Chondrocyte (in vitro differentiated cells): Measurements from ENCODE around the gene PDZD8. TPM values are rescaled to one million over a fixed set of nuclear protein-coding genes. Genes with fewer than 3 reads are reported as not detected.

ENCODE experiments used
- DNase-seq: peaks from one replicate; pipeline ENCODE4 v3.0.0; 2021; ENCODE audit warnings: mixed read lengths, low spot score
- H3K27ac Mint-ChIP-seq: one replicate; pipeline ENCODE4 v1.8.0; 2021; ENCODE audit warnings: mild to moderate bottlenecking, moderate library complexity, mixed read lengths; ENCODE audit not compliant: unreplicated experiment
- H3K27me3 Mint-ChIP-seq: 2 replicates; pipeline ENCODE4 v1.8.0; 2021; ENCODE audit warnings: low read depth, mixed read lengths
- H3K36me3 Mint-ChIP-seq: 2 replicates; pipeline ENCODE4 v1.8.0; 2021; ENCODE audit warnings: low read depth, mixed read lengths
- H3K4me1 Mint-ChIP-seq: 2 replicates; pipeline ENCODE4 v1.8.0; 2021; ENCODE audit warnings: low read depth, mild to moderate bottlenecking, mixed read lengths
- H3K4me3 Mint-ChIP-seq: one replicate; pipeline ENCODE4 v1.8.0; 2021; ENCODE audit warnings: mild to moderate bottlenecking, moderate library complexity, mixed read lengths; ENCODE audit not compliant: unreplicated experiment
- H3K9me3 Mint-ChIP-seq: 2 replicates; pipeline ENCODE4 v1.8.0; 2021; ENCODE audit warnings: low read depth, mixed read lengths
- total RNA-seq: library from RNA; stranded (reverse); gene quantifications from 3 replicates; pipeline ENCODE4 v1.2.1, GENCODE V29; 2021
- TF ChIP-seq, protein P1 (sequence below): fragments of 200-600 bp; sonication (generic); IDR thresholded peaks from 2 replicates; pipeline ENCODE4 v1.5.0; 2021; ENCODE audit warnings: antibody characterized with exemption, mild to moderate bottlenecking, moderate library complexity

The PDZD8 gene
- total RNA-seq, 1 donor from 2014 or later: 36.3 TPM

- Mint-ChIP-seq H3K36me3 (no peaks in the 10 kb centered on the region), H3K27ac (peak overlapping the region; percentile 22), H3K9me3 (no peaks in the 10 kb centered on the region), H3K27me3 (no peaks in the 10 kb centered on the region), H3K4me1 (peaks cover 74% of the 10 kb centered on the region), H3K4me3 (no peak overlapping the region)
- TF ChIP-seq, protein P1, sequence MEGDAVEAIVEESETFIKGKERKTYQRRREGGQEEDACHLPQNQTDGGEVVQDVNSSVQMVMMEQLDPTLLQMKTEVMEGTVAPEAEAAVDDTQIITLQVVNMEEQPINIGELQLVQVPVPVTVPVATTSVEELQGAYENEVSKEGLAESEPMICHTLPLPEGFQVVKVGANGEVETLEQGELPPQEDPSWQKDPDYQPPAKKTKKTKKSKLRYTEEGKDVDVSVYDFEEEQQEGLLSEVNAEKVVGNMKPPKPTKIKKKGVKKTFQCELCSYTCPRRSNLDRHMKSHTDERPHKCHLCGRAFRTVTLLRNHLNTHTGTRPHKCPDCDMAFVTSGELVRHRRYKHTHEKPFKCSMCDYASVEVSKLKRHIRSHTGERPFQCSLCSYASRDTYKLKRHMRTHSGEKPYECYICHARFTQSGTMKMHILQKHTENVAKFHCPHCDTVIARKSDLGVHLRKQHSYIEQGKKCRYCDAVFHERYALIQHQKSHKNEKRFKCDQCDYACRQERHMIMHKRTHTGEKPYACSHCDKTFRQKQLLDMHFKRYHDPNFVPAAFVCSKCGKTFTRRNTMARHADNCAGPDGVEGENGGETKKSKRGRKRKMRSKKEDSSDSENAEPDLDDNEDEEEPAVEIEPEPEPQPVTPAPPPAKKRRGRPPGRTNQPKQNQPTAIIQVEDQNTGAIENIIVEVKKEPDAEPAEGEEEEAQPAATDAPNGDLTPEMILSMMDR: no peak
- no peak for DNase-seq
These were observed 9.6 kb downstream of the PDZD8 start for GRCh38 chr10:117365612-117366011.

GRCh38 chr10:117364110-117364960, 10.9 kb downstream of the PDZD8 start:
- peak overlapping the region; percentile 84 for H3K27ac Mint-ChIP-seq
- TF ChIP-seq, protein P1: no peak
- H3K9me3 Mint-ChIP-seq: no peaks in the 10 kb centered on the region
- no peak for DNase-seq
- peaks cover 71% of the 10 kb centered on the region for H3K4me1 Mint-ChIP-seq
- H3K36me3 Mint-ChIP-seq: no peaks in the 10 kb centered on the region
- no peaks in the 10 kb centered on the region for H3K27me3 Mint-ChIP-seq
- peak overlapping the region; percentile 33 for H3K4me3 Mint-ChIP-seq

DNA sequence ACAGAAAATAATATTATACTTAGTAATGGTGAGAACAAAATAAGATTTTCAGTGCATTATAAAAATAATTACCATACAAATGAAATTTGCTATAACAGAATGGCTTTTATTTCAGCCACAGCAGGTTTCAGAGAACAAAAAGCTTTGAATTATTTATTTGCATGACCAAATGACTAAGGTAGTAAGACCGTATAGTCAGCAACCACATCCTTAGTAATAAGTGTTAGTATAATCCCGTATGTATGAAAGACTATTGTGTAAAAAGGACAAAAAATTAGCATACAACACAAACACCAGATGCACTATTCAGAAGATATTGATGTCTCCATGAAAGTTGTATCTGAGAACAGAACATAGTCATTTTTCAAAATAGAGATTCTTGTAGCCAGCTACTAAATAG, 12.2 kb downstream of the PDZD8 start:
- no peak for DNase-seq
- Mint-ChIP-seq H3K4me3 (no peak overlapping the region), H3K27ac (no peak overlapping the region), H3K36me3 (no peaks in the 10 kb centered on the region), H3K4me1 (peaks cover 67% of the 10 kb centered on the region), H3K27me3 (no peaks in the 10 kb centered on the region), H3K9me3 (no peaks in the 10 kb centered on the region)
- TF ChIP-seq, protein P1: no peak

GRCh38 chr10:117362313-117362712, 12.9 kb downstream of the PDZD8 start:
- no peak overlapping the region for H3K4me3 Mint-ChIP-seq
- peaks cover 65% of the 10 kb centered on the region for H3K4me1 Mint-ChIP-seq
- TF ChIP-seq, protein P1: no peak
- H3K27ac Mint-ChIP-seq: peak overlapping the region; percentile 32
- no peaks in the 10 kb centered on the region for H3K9me3 Mint-ChIP-seq
- no peaks in the 10 kb centered on the region for H3K36me3 Mint-ChIP-seq
- DNase-seq: no peak
- H3K27me3 Mint-ChIP-seq: no peaks in the 10 kb centered on the region

DNA sequence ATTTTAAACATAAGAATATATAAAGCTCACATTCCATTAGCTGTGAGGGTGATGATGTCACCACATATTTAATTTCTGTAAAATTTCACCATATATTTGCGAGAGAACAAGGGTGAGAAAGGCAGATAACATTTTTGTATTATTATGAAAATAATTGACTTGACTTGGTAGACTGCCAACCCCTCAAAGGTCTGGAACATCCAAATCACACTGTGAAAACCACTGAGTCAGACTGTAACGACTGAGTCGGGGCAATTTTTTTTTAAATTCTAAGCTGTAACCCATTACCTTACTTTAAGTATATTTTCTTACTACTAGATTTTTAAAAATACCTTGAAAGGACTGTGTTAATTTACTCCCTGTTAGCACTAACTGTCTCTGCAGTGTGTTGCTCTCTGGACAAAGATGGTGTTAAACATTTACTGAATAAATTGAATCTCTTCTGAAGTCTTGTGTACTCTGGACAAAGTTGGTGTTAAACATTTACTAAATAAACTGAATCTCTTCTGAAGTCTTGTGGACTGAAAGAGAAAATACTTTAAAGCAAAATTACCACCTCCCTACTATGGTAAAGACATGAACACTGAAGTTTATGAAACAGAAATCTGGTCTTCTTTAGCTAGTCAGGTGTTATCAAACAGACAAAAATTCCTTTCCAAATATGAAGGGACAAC, 14.1 kb downstream of the PDZD8 start:
- no peaks in the 10 kb centered on the region for H3K9me3 Mint-ChIP-seq
- no peaks in the 10 kb centered on the region for H3K27me3 Mint-ChIP-seq
- DNase-seq: no peak
- H3K36me3 Mint-ChIP-seq: no peaks in the 10 kb centered on the region
- TF ChIP-seq, protein P1: no peak
- peak overlapping the region; percentile 70 for H3K27ac Mint-ChIP-seq
- H3K4me3 Mint-ChIP-seq: no peak overlapping the region
- H3K4me1 Mint-ChIP-seq: peaks cover 59% of the 10 kb centered on the region
